C4-2B (cell line): ENCODE data around the gene SF3B6.

Source experiments
- ZFX ChIP-seq: fragments of 450-650 bp; IDR thresholded peaks from 2 replicates; pipeline ENCODE4 v1.6.1; 2017
- TF ChIP-seq, protein P1 (sequence below): fragments of 450-650 bp; conservative IDR thresholded peaks from 2 replicates; pipeline ENCODE4 v1.5.1; 2017; ENCODE audit warnings: mild to moderate bottlenecking

DNA sequence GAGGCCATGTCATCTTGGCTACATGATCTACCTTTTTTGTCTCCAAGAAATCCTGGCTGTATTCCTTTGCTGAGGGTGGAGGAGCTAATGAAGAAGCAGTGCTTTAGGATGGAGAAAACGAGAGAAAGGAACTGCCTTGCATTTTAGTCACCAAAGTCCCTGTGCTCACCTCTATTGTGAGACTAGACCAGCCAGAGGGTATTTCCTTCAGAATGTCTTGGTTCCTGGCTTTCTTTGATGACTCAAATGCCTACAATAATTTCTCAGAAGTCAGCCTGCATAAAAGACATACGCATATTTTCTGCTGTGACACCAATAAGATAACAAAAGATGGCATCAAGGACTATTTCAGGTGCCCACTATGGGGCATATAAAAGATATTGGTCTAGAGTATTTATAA is 10.8 kb downstream of the SF3B6 start:
- TF ChIP-seq, protein P1, sequence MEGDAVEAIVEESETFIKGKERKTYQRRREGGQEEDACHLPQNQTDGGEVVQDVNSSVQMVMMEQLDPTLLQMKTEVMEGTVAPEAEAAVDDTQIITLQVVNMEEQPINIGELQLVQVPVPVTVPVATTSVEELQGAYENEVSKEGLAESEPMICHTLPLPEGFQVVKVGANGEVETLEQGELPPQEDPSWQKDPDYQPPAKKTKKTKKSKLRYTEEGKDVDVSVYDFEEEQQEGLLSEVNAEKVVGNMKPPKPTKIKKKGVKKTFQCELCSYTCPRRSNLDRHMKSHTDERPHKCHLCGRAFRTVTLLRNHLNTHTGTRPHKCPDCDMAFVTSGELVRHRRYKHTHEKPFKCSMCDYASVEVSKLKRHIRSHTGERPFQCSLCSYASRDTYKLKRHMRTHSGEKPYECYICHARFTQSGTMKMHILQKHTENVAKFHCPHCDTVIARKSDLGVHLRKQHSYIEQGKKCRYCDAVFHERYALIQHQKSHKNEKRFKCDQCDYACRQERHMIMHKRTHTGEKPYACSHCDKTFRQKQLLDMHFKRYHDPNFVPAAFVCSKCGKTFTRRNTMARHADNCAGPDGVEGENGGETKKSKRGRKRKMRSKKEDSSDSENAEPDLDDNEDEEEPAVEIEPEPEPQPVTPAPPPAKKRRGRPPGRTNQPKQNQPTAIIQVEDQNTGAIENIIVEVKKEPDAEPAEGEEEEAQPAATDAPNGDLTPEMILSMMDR = no peak
- no peak for TF ChIP-seq ZFX
